ENCODE measurements around the gene CTIF.

DNA sequence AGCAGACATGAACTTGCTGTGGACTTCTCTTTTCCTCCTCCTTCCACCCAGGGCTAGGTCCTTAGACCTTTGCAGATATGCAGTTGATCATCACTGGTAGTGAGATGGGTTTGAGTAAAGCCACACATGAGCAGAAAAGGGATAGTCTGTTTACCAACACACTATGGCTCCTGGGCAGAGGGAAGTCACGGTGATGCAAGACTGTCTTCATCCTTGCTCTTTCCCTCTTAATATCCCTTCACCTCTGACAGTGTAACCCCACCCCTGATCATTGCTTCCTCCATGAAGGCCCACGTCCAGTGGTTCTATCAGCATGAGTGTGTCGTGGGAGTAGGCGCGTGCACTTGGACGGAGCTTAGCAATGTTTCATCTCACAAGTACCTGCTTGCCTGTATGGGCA is 223.2 kb downstream of the CTIF start:
- no peak for TF ChIP-seq CTCF (IDR thresholded peaks at IDR 0.05)
- TF ChIP-seq POLR2A (IDR thresholded peaks at IDR 0.05) = no peak
